HepG2 (cell line): Measurements from ENCODE around the gene C2orf42. TPM values are rescaled to one million over a fixed set of nuclear protein-coding genes. Genes with fewer than 3 reads are reported as not detected.
A peak's percentile ranks its signal among the peaks of the same experiment; 100 is the strongest.

Experiments used
- AHR ChIP-seq: IDR thresholded peaks from 2 replicates; pipeline ENCODE4 v1.6.1; 2018; ENCODE audit warnings: missing genetic modification reagents, missing compliant biosample characterization
- CENPBD1 ChIP-seq: sonication (generic); formaldehyde crosslinking; IDR thresholded peaks from 2 replicates; pipeline ENCODE4 v1.8.0; 2022; ENCODE audit warnings: missing genetic modification reagents, low read depth, mild to moderate bottlenecking, borderline replicate concordance
- HCFC1 ChIP-seq: fragments of 150-350 bp; IDR thresholded peaks from 2 replicates; pipeline ENCODE4 v1.6.1; 2014; ENCODE audit warnings: low read depth, low read length
- HOXA3 ChIP-seq: sonication (generic); formaldehyde crosslinking; IDR thresholded peaks from 2 replicates; pipeline ENCODE4 v1.5.0; 2020; ENCODE audit warnings: missing genetic modification reagents
- KDM2A ChIP-seq: sonication (generic); formaldehyde crosslinking; IDR thresholded peaks from 2 replicates; pipeline ENCODE4 v1.4.0; 2020; ENCODE audit warnings: low read depth, missing genetic modification reagents, borderline replicate concordance
- KLF12 ChIP-seq: sonication (generic); formaldehyde crosslinking; IDR thresholded peaks from 2 replicates; pipeline ENCODE4 v1.4.0; 2020; ENCODE audit warnings: missing genetic modification reagents, borderline replicate concordance
- MATR3 ChIP-seq: sonication (generic); formaldehyde crosslinking; IDR thresholded peaks from 2 replicates; pipeline ENCODE4 v1.4.0; 2020; ENCODE audit warnings: missing genetic modification reagents
- MZF1 ChIP-seq: sonication (generic); formaldehyde crosslinking; IDR thresholded peaks from 2 replicates; pipeline ENCODE4 v1.8.1; 2023; ENCODE audit warnings: mild to moderate bottlenecking, missing genetic modification reagents, borderline replicate concordance
- NCOA5 ChIP-seq: sonication (generic); formaldehyde crosslinking; IDR thresholded peaks from 2 replicates; pipeline ENCODE4 v1.4.0; 2020; ENCODE audit warnings: missing genetic modification reagents
- NFATC3 ChIP-seq: sonication (generic); formaldehyde crosslinking; IDR thresholded peaks from 2 replicates; pipeline ENCODE4 v1.5.1; 2020; ENCODE audit warnings: mild to moderate bottlenecking, missing genetic modification reagents
- NFIB ChIP-seq: sonication (generic); formaldehyde crosslinking; IDR thresholded peaks from 2 replicates; pipeline ENCODE4 v1.9.0; 2021; ENCODE audit warnings: missing genetic modification reagents, mild to moderate bottlenecking, borderline replicate concordance
- NFKBIZ ChIP-seq: IDR thresholded peaks from 2 replicates; pipeline ENCODE4 v1.6.1; 2018; ENCODE audit warnings: missing genetic modification reagents, missing compliant biosample characterization
- POLR2AphosphoS5 ChIP-seq: IDR thresholded peaks from 2 replicates; pipeline ENCODE4 v1.6.1; 2012; ENCODE audit warnings: low read depth, low read length
- RNF2 ChIP-seq: fragments of 450-650 bp; conservative IDR thresholded peaks from 2 replicates; pipeline ENCODE4 v1.6.1; 2016; ENCODE audit warnings: low read depth
- SP140L ChIP-seq: sonication (generic); formaldehyde crosslinking; IDR thresholded peaks from 2 replicates; pipeline ENCODE4 v1.4.0; 2020; ENCODE audit warnings: missing genetic modification reagents, borderline replicate concordance
- SRSF1 ChIP-seq: fragments of 200-400 bp; formaldehyde crosslinking; optimal IDR thresholded peaks from 2 replicates; pipeline ENCODE3; 2017; ENCODE audit warnings: mild to moderate bottlenecking, low read depth, low read length, moderate library complexity
- SRSF4 ChIP-seq: fragments of 200-400 bp; formaldehyde crosslinking; IDR thresholded peaks from one replicate; pipeline ENCODE4 v1.6.1; 2018; ENCODE audit warnings: mild to moderate bottlenecking, low read depth, low read length, moderate library complexity; ENCODE audit not compliant: poor library complexity, severe bottlenecking
- SYNCRIP ChIP-seq: fragments of 200-400 bp; formaldehyde crosslinking; IDR thresholded peaks from 2 replicates; pipeline ENCODE4 v1.6.1; 2018; ENCODE audit warnings: mild to moderate bottlenecking, low read depth, low read length; ENCODE audit not compliant: insufficient read depth
- ZC3H13 ChIP-seq: sonication (generic); formaldehyde crosslinking; IDR thresholded peaks from 2 replicates; pipeline ENCODE4 v1.8.1; 2023; ENCODE audit warnings: mild to moderate bottlenecking, missing genetic modification reagents, moderate library complexity
- ZFP37 ChIP-seq: sonication (generic); formaldehyde crosslinking; IDR thresholded peaks from 2 replicates; pipeline ENCODE4 v1.4.0; 2020; ENCODE audit warnings: missing genetic modification reagents, borderline replicate concordance
- ZNF263 ChIP-seq: sonication (generic); formaldehyde crosslinking; IDR thresholded peaks from 2 replicates; pipeline ENCODE4 v1.4.0; 2020; ENCODE audit warnings: missing genetic modification reagents
- ZNF264 ChIP-seq: sonication (generic); formaldehyde crosslinking; IDR thresholded peaks from 2 replicates; pipeline ENCODE4 v1.4.0; 2020; ENCODE audit warnings: missing genetic modification reagents
- ZNF605 ChIP-seq: sonication (generic); formaldehyde crosslinking; IDR thresholded peaks from 2 replicates; pipeline ENCODE4 v1.8.0; 2022; ENCODE audit warnings: mild to moderate bottlenecking, missing genetic modification reagents
- ZNF788 ChIP-seq: sonication (generic); formaldehyde crosslinking; IDR thresholded peaks from 2 replicates; pipeline ENCODE4 v1.5.0; 2020; ENCODE audit warnings: mild to moderate bottlenecking, missing genetic modification reagents, borderline replicate concordance
- ZNF83 ChIP-seq: sonication (generic); formaldehyde crosslinking; IDR thresholded peaks from 2 replicates; pipeline ENCODE4 v1.4.0; 2020; ENCODE audit warnings: missing genetic modification reagents, mild to moderate bottlenecking, borderline replicate concordance
- ZSCAN30 ChIP-seq: sonication (generic); formaldehyde crosslinking; IDR thresholded peaks from 2 replicates; pipeline ENCODE4 v1.5.0; 2020; ENCODE audit warnings: mild to moderate bottlenecking, missing genetic modification reagents
- polyA plus RNA-seq, 8 experiments: library from polyadenylated mRNA; depleted of rRNA in 3 of 8; stranded (reverse) in 7 of 8; unstranded in 1 of 8; fragments of >200 nt; fragmentation: Illumina TruSeq in 4 of 8; extraction: Trizol in 4 of 8; gene quantifications; 2 replicates each; pipeline versions ENCODE4 v1.2.1 to v1.2.3, GENCODE V29; 2011 to 2016; ENCODE audit warnings: low read depth in 4 of 8, missing spikeins in 1 of 8, mixed read lengths in 1 of 8; ENCODE audit not compliant: insufficient read depth in 1 of 8
- total RNA-seq, 5 experiments: library from RNA; depleted of rRNA; stranded (reverse); fragments of >200 nt; fragmentation: Illumina TruSeq; extraction: Trizol; gene quantifications; 2 replicates each; pipeline ENCODE4 v1.2.3, GENCODE V29; 2016; ENCODE audit warnings: low read depth in 1 of 5
- TF ChIP-seq, protein P1 (sequence below): sonication (generic); formaldehyde crosslinking; IDR thresholded peaks from 2 replicates; pipeline ENCODE4 v1.4.0; 2020; ENCODE audit warnings: missing genetic modification reagents, borderline replicate concordance
- TF ChIP-seq, protein P2 (sequence below): IDR thresholded peaks from 2 replicates; pipeline ENCODE4 v1.6.1; 2016; ENCODE audit warnings: low read depth, borderline replicate concordance
- TF ChIP-seq, protein P3 (sequence below): sonication (generic); formaldehyde crosslinking; IDR thresholded peaks from 2 replicates; pipeline ENCODE4 v1.8.1; 2023; ENCODE audit warnings: missing genetic modification reagents, inconsistent platforms, borderline replicate concordance

Gene C2orf42
- total and polyA plus RNA-seq, 2 of the 13 experiments (the other 11 are each of a cell fraction or from before 2014, with no cell fraction given) = 9.3 to 9.9 TPM

DNA sequence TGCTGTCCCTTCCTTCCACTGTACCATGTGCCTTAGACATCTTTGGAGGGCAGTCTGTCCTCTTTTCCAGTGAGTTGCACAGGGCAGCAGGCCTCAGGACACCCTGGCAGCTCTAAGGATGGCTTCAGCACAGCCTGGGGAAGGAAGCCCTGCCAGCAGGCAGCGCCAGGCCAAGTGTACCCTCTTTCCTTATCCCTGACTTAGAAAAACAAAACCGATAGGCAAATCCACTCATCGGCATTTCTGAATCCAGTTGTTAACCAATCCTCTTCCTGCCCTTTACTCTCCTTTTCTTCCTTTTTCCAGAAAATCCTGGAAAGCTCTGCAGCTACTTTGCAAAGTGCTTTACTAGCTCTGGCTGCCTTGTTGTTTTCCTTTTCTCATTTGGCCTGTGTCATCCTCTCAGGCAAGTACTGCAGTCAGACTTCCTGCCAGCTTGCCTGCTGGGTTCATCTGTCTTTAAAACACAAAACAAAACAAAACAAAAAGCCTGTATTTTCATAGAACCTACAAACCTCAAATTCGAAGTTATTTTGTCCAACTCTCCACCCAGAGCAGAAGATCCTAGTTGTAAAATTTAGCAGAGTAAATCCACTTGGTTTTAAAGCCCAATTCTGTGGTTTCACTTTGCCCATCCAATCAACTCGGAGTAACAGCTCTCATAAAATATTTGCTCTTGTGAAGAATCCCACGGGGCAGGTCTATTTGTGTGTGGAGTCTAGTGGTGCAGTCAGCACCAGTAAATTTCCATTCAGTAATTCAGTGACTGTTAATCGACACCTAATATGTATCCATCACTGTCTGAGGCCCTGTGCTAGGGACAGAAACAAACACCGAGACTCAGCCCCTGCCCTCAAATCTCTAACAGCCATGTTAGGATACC lies 58.3 kb downstream of the C2orf42 start (continued):
- TF ChIP-seq SRSF4 (no peak), ZC3H13 (CRISPR knock-in tag) (no peak), RNF2 (no peak), SYNCRIP (no peak), KLF12 (CRISPR knock-in tag) (no peak), ZNF83 (CRISPR knock-in tag) (no peak), HOXA3 (CRISPR knock-in tag) (no peak; the same call in 1 of the 2 replicates), ZNF788 (CRISPR knock-in tag) (no peak), ZNF263 (CRISPR knock-in tag) (0 out of 2 replicates have a peak, but pooled peaks have one; percentile 24), NCOA5 (CRISPR knock-in tag) (no peak), KDM2A (CRISPR knock-in tag) (peak; percentile 33; the same call in 1 of the 2 replicates), ZNF264 (CRISPR knock-in tag) (0 out of 2 replicates have a peak, but pooled peaks have one; percentile 12), MATR3 (CRISPR knock-in tag) (no peak), SRSF1 (no peak), NFATC3 (CRISPR knock-in tag) (no peak), ZSCAN30 (no peak), MZF1 (CRISPR knock-in tag) (no peak), SP140L (CRISPR knock-in tag) (no peak), POLR2AphosphoS5 (peak; percentile 80), CENPBD1 (CRISPR knock-in tag) (no peak), ZFP37 (no peak), AHR (CRISPR knock-in tag) (no peak), ZNF605 (peak; percentile 79), HCFC1 (no peak), NFKBIZ (no peak), NFIB (no peak)
- TF ChIP-seq, protein P1, sequence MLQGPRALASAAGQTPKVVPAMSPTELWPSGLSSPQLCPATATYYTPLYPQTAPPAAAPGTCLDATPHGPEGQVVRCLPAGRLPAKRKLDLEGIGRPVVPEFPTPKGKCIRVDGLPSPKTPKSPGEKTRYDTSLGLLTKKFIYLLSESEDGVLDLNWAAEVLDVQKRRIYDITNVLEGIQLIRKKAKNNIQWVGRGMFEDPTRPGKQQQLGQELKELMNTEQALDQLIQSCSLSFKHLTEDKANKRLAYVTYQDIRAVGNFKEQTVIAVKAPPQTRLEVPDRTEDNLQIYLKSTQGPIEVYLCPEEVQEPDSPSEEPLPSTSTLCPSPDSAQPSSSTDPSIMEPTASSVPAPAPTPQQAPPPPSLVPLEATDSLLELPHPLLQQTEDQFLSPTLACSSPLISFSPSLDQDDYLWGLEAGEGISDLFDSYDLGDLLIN = no peak
- TF ChIP-seq, protein P2, sequence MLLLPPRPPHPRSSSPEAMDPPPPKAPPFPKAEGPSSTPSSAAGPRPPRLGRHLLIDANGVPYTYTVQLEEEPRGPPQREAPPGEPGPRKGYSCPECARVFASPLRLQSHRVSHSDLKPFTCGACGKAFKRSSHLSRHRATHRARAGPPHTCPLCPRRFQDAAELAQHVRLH (CRISPR knock-in tag) = no peak; the same call in 1 of the 2 replicates
- TF ChIP-seq, protein P3, sequence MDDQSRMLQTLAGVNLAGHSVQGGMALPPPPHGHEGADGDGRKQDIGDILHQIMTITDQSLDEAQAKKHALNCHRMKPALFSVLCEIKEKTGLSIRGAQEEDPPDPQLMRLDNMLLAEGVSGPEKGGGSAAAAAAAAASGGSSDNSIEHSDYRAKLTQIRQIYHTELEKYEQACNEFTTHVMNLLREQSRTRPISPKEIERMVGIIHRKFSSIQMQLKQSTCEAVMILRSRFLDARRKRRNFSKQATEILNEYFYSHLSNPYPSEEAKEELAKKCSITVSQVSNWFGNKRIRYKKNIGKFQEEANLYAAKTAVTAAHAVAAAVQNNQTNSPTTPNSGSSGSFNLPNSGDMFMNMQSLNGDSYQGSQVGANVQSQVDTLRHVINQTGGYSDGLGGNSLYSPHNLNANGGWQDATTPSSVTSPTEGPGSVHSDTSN (CRISPR knock-in tag) = no peak
